H9 (cell line): ENCODE measurements around the gene THSD4. TPM values are rescaled to one million over a fixed set of nuclear protein-coding genes. Genes with fewer than 3 reads are reported as not detected.

Experiments
- DNase-seq: peaks from one replicate; pipeline ENCODE4 v3.0.0-alpha.2; 2017
- H2AFZ ChIP-seq: one replicate; pipeline ENCODE4 v1.6.1; 2013; ENCODE audit warnings: mild to moderate bottlenecking, low read length, control low read depth, moderate library complexity
- H2AK5ac ChIP-seq: 2 replicates; pipeline ENCODE4 v1.6.1; 2013; ENCODE audit warnings: low read length, control low read depth, mixed read lengths; ENCODE audit not compliant: insufficient read length
- H2BK120ac ChIP-seq: one replicate; pipeline ENCODE4 v1.6.1; 2013; ENCODE audit warnings: low read depth, mild to moderate bottlenecking, low read length, control low read depth, inconsistent platforms; ENCODE audit not compliant: poor library complexity, severe bottlenecking
- H2BK12ac ChIP-seq: 2 replicates; pipeline ENCODE4 v1.6.1; 2013; ENCODE audit warnings: low read length, control low read depth, mixed read lengths, low read depth; ENCODE audit not compliant: insufficient read length
- H2BK15ac ChIP-seq: 2 replicates; pipeline ENCODE4 v1.6.1; 2013; ENCODE audit warnings: low read depth, low read length, control low read depth
- H2BK20ac ChIP-seq: one replicate; pipeline ENCODE4 v1.6.1; 2013; ENCODE audit warnings: low read depth, mild to moderate bottlenecking, low read length, control low read depth, inconsistent platforms; ENCODE audit not compliant: poor library complexity, severe bottlenecking
- H2BK5ac ChIP-seq: 2 replicates; pipeline ENCODE4 v1.6.1; 2013; ENCODE audit warnings: low read length, control low read depth, mixed read lengths; ENCODE audit not compliant: insufficient read length
- H3K14ac ChIP-seq: 2 replicates; pipeline ENCODE4 v1.6.1; 2013; ENCODE audit warnings: low read length, control low read depth; ENCODE audit not compliant: insufficient read depth
- H3K18ac ChIP-seq: 2 replicates; pipeline ENCODE4 v1.6.1; 2013; ENCODE audit warnings: low read depth, mild to moderate bottlenecking, mixed read lengths, low read length, control low read depth; ENCODE audit not compliant: insufficient read length
- H3K23ac ChIP-seq: 2 replicates; pipeline ENCODE4 v1.6.1; 2013; ENCODE audit warnings: low read length, control low read depth, mixed read lengths, low read depth; ENCODE audit not compliant: insufficient read length
- H3K23me2 ChIP-seq: 2 replicates; pipeline ENCODE4 v1.6.1; 2013; ENCODE audit warnings: low read depth, mild to moderate bottlenecking, mixed read lengths, low read length, control low read depth; ENCODE audit not compliant: insufficient read length, poor library complexity, severe bottlenecking
- H3K27ac ChIP-seq: 2 replicates; pipeline ENCODE4 v1.5.1; 2013; ENCODE audit warnings: low read length, control low read depth, mixed read lengths, low read depth; ENCODE audit not compliant: insufficient read length
- H3K27me3 ChIP-seq: 2 replicates; pipeline ENCODE4 v1.6.1; 2013; ENCODE audit warnings: low read length, control low read depth, inconsistent platforms; ENCODE audit not compliant: insufficient read depth
- H3K4ac ChIP-seq: 2 replicates; pipeline ENCODE4 v1.6.1; 2013; ENCODE audit warnings: low read depth, mild to moderate bottlenecking, control low read depth, inconsistent platforms, low read length, moderate library complexity
- H3K4me1 ChIP-seq: 2 replicates; pipeline ENCODE4 v1.6.1; 2013; ENCODE audit warnings: low read length, control low read depth, inconsistent platforms; ENCODE audit not compliant: insufficient read depth
- H3K4me2 ChIP-seq: 2 replicates; pipeline ENCODE4 v1.6.1; 2013; ENCODE audit warnings: low read length, control low read depth, mixed read lengths; ENCODE audit not compliant: insufficient read length, insufficient read depth
- H3K56ac ChIP-seq: 2 replicates; pipeline ENCODE4 v1.6.1; 2013; ENCODE audit warnings: low read depth, mild to moderate bottlenecking, mixed read lengths, low read length, control low read depth; ENCODE audit not compliant: insufficient read length
- H3K79me1 ChIP-seq: 2 replicates; pipeline ENCODE4 v1.6.1; 2013; ENCODE audit warnings: low read depth, mild to moderate bottlenecking, moderate library complexity, low read length, control low read depth, inconsistent platforms; ENCODE audit not compliant: insufficient read depth, poor library complexity, severe bottlenecking
- H3K79me2 ChIP-seq: 2 replicates; pipeline ENCODE4 v1.6.1; 2013; ENCODE audit warnings: low read length, control low read depth, inconsistent platforms; ENCODE audit not compliant: insufficient read depth
- H3K9ac ChIP-seq: 2 replicates; pipeline ENCODE4 v1.6.1; 2013; ENCODE audit warnings: low read length, control low read depth, mixed read lengths; ENCODE audit not compliant: insufficient read length; ENCODE audit errors: extremely low read depth
- H3K9me3 ChIP-seq: one replicate; pipeline ENCODE4 v1.6.1; 2013; ENCODE audit warnings: low read depth, low read length, inconsistent platforms; ENCODE audit not compliant: control insufficient read depth
- H3T11ph ChIP-seq: one replicate; pipeline ENCODE4 v1.6.1; 2013; ENCODE audit warnings: mild to moderate bottlenecking, low read length, control low read depth, inconsistent platforms
- H4K20me1 ChIP-seq: one replicate; pipeline ENCODE4 v1.6.1; 2013; ENCODE audit not compliant: control insufficient read depth, insufficient read length, insufficient read depth
- H4K5ac ChIP-seq: 2 replicates; pipeline ENCODE4 v1.6.1; 2013; ENCODE audit warnings: low read depth, mild to moderate bottlenecking, mixed read lengths, low read length, control low read depth; ENCODE audit not compliant: insufficient read length
- H4K8ac ChIP-seq: replicated peaks from 2 replicates; pipeline ENCODE4 v1.6.1; 2013; ENCODE audit warnings: low read length, control low read depth, mixed read lengths, low read depth; ENCODE audit not compliant: insufficient read length
- H4K91ac ChIP-seq: 2 replicates; pipeline ENCODE4 v1.6.1; 2013; ENCODE audit warnings: low read depth, mild to moderate bottlenecking, moderate library complexity, mixed read lengths, low read length, control low read depth; ENCODE audit not compliant: insufficient read length
- H3K27ac Mint-ChIP-seq, 3 experiments: 2 replicates in 2 of 3; 3 replicates in 1 of 3; pipeline ENCODE4 v1.8.0; 2020 to 2021; ENCODE audit warnings: mixed read lengths in 3 of 3, mild to moderate bottlenecking in 1 of 3, moderate library complexity in 1 of 3
- H3K27me3 Mint-ChIP-seq: 2 replicates; pipeline ENCODE4 v1.8.0; 2021; ENCODE audit warnings: low read depth, mild to moderate bottlenecking, moderate library complexity, mixed read lengths
- H3K36me3 Mint-ChIP-seq, 3 experiments: 2 replicates in 2 of 3; 3 replicates in 1 of 3; pipeline ENCODE4 v1.8.0; 2020 to 2021; ENCODE audit warnings: low read depth in 3 of 3, mixed read lengths in 3 of 3; ENCODE audit not compliant: insufficient read depth in 1 of 3
- H3K4me1 Mint-ChIP-seq, 2 experiments: 2 replicates each; pipeline ENCODE4 v1.8.0; 2020; ENCODE audit warnings: mixed read lengths in 2 of 2
- H3K4me3 Mint-ChIP-seq, 2 experiments: 2 replicates in 1 of 2; 3 replicates in 1 of 2; pipeline ENCODE4 v1.8.0; 2020 to 2021; ENCODE audit warnings: mild to moderate bottlenecking in 2 of 2, mixed read lengths in 2 of 2, moderate library complexity in 1 of 2
- H3K9me3 Mint-ChIP-seq, 2 experiments: 2 replicates in 1 of 2; 3 replicates in 1 of 2; pipeline ENCODE4 v1.8.0; 2020; ENCODE audit warnings: mild to moderate bottlenecking in 2 of 2, mixed read lengths in 2 of 2, moderate library complexity in 1 of 2
- WGBS: extraction: QIAGEN DNeasy Blood & Tissue Kit; methylation state at CpG from one replicate; pipeline ENCODE4 v1.1.7; 2013; ENCODE audit warnings: missing lambda C conversion rate, low lambda C conversion rate, mixed read lengths; ENCODE audit not compliant: insufficient read length; ENCODE audit errors: extremely low coverage; 5-methylcytosine and 5-hydroxymethylcytosine counted together
- total RNA-seq: library from RNA; stranded (reverse); gene quantifications from 2 replicates; pipeline ENCODE4 v1.2.1, GENCODE V29; 2021
- TF ChIP-seq, protein P1 (sequence below): fragments of 200-600 bp; sonication (generic); conservative IDR thresholded peaks from 3 replicates; pipeline ENCODE4 v1.8.0; 2021; ENCODE audit warnings: antibody characterized with exemption, mild to moderate bottlenecking

The THSD4 gene
- total RNA-seq, 1 experiment from 2014 or later = 5.5 TPM

DNA sequence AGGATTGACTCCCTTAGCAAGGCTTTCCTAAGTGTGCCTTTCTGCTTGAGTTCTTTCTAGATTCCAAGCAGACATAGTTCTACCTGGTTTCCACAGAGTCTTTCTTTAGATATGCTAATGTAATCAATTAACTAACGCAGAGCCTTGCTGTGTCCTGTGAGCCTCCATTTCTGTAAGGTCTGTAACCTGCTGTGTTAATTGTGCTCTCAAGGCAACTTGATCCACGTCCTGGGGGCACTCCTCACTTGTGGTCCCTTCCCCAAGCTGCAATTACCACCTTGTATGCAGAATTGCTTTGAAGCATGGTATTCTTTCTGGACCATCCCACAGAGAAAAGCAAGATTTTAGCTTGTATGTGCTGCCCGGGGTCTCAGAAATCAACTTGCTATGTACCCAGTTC is 29.5 kb upstream of the THSD4 start:
- no peak overlapping the region for H4K91ac ChIP-seq
- H3K27me3 ChIP-seq = peaks cover 15% of the 10 kb centered on the region; the same call in 1 of the 2 replicates
- peaks cover 10% of the 10 kb centered on the region; the same call in 1 of the 2 replicates for H3K4me1 ChIP-seq
- H4K5ac ChIP-seq = no peak overlapping the region
- TF ChIP-seq, protein P1, sequence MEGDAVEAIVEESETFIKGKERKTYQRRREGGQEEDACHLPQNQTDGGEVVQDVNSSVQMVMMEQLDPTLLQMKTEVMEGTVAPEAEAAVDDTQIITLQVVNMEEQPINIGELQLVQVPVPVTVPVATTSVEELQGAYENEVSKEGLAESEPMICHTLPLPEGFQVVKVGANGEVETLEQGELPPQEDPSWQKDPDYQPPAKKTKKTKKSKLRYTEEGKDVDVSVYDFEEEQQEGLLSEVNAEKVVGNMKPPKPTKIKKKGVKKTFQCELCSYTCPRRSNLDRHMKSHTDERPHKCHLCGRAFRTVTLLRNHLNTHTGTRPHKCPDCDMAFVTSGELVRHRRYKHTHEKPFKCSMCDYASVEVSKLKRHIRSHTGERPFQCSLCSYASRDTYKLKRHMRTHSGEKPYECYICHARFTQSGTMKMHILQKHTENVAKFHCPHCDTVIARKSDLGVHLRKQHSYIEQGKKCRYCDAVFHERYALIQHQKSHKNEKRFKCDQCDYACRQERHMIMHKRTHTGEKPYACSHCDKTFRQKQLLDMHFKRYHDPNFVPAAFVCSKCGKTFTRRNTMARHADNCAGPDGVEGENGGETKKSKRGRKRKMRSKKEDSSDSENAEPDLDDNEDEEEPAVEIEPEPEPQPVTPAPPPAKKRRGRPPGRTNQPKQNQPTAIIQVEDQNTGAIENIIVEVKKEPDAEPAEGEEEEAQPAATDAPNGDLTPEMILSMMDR = no peak
- H3K23me2 ChIP-seq = no peaks in the 10 kb centered on the region
- Mint-ChIP-seq H3K4me1 (peaks cover 27 to 28% of the 10 kb centered on the region in 2 experiments), H3K27me3 (peaks cover 100% of the 10 kb centered on the region), H3K9me3 (peaks cover 22 to 34% of the 10 kb centered on the region in 2 experiments), H3K36me3 (peaks cover 3 to 30% (median 7%) of the 10 kb centered on the region in 3 experiments; a peak in 6 of 7 replicates), H3K27ac (peak overlapping the region in 1 of 3 experiments; percentile 70; a peak in 1 of 7 replicates), H3K4me3 (peak overlapping the region in 1 of 2 experiments; percentile 57; a peak in 3 of 5 replicates)
- no peaks in the 10 kb centered on the region for H4K20me1 ChIP-seq
- H2BK120ac ChIP-seq = no peak overlapping the region
- no peak overlapping the region for H3K14ac ChIP-seq
- H3K4ac ChIP-seq = no peak overlapping the region
- no CpG with 5 or more reads among the region's 3 CpGs for WGBS
- H4K8ac ChIP-seq = no peak overlapping the region
- no peak overlapping the region for H3K27ac ChIP-seq
- no peak overlapping the region for H3K9ac ChIP-seq
- no peak overlapping the region for H2BK5ac ChIP-seq
- H3K18ac ChIP-seq = no peak overlapping the region
- H3K79me1 ChIP-seq = no peaks in the 10 kb centered on the region
- H2BK12ac ChIP-seq = no peak overlapping the region
- H3K23ac ChIP-seq = no peak overlapping the region
- H2BK15ac ChIP-seq = no peak overlapping the region
- no peaks in the 10 kb centered on the region for H3K79me2 ChIP-seq
- no peak overlapping the region for H2AFZ ChIP-seq
- DNase-seq = peak; percentile 70
- peak overlapping the region; percentile 10 for H3K4me2 ChIP-seq
- H2BK20ac ChIP-seq = no peak overlapping the region
- H3K56ac ChIP-seq = no peak overlapping the region
- no peak overlapping the region for H2AK5ac ChIP-seq
- no peak overlapping the region for H3T11ph ChIP-seq
- H3K9me3 ChIP-seq = no peaks in the 10 kb centered on the region
